H9 (cell line): ENCODE measurements around the gene CHCHD3. TPM values are rescaled to one million over a fixed set of nuclear protein-coding genes. Genes with fewer than 3 reads are reported as not detected.

Source experiments
- DNase-seq: peaks from one replicate; pipeline ENCODE4 v3.0.0-alpha.2; 2017
- H2AFZ ChIP-seq: one replicate; pipeline ENCODE4 v1.6.1; 2013; ENCODE audit warnings: mild to moderate bottlenecking, low read length, control low read depth, moderate library complexity
- H2AK5ac ChIP-seq: 2 replicates; pipeline ENCODE4 v1.6.1; 2013; ENCODE audit warnings: low read length, control low read depth, mixed read lengths; ENCODE audit not compliant: insufficient read length
- H2BK120ac ChIP-seq: one replicate; pipeline ENCODE4 v1.6.1; 2013; ENCODE audit warnings: low read depth, mild to moderate bottlenecking, low read length, control low read depth, inconsistent platforms; ENCODE audit not compliant: poor library complexity, severe bottlenecking
- H2BK12ac ChIP-seq: 2 replicates; pipeline ENCODE4 v1.6.1; 2013; ENCODE audit warnings: low read length, control low read depth, mixed read lengths, low read depth; ENCODE audit not compliant: insufficient read length
- H2BK15ac ChIP-seq: 2 replicates; pipeline ENCODE4 v1.6.1; 2013; ENCODE audit warnings: low read depth, low read length, control low read depth
- H2BK20ac ChIP-seq: one replicate; pipeline ENCODE4 v1.6.1; 2013; ENCODE audit warnings: low read depth, mild to moderate bottlenecking, low read length, control low read depth, inconsistent platforms; ENCODE audit not compliant: poor library complexity, severe bottlenecking
- H2BK5ac ChIP-seq: 2 replicates; pipeline ENCODE4 v1.6.1; 2013; ENCODE audit warnings: low read length, control low read depth, mixed read lengths; ENCODE audit not compliant: insufficient read length
- H3K14ac ChIP-seq: 2 replicates; pipeline ENCODE4 v1.6.1; 2013; ENCODE audit warnings: low read length, control low read depth; ENCODE audit not compliant: insufficient read depth
- H3K18ac ChIP-seq: 2 replicates; pipeline ENCODE4 v1.6.1; 2013; ENCODE audit warnings: low read depth, mild to moderate bottlenecking, mixed read lengths, low read length, control low read depth; ENCODE audit not compliant: insufficient read length
- H3K23ac ChIP-seq: 2 replicates; pipeline ENCODE4 v1.6.1; 2013; ENCODE audit warnings: low read length, control low read depth, mixed read lengths, low read depth; ENCODE audit not compliant: insufficient read length
- H3K23me2 ChIP-seq: 2 replicates; pipeline ENCODE4 v1.6.1; 2013; ENCODE audit warnings: low read depth, mild to moderate bottlenecking, mixed read lengths, low read length, control low read depth; ENCODE audit not compliant: insufficient read length, poor library complexity, severe bottlenecking
- H3K27ac ChIP-seq: 2 replicates; pipeline ENCODE4 v1.5.1; 2013; ENCODE audit warnings: low read length, control low read depth, mixed read lengths, low read depth; ENCODE audit not compliant: insufficient read length
- H3K27me3 ChIP-seq: 2 replicates; pipeline ENCODE4 v1.6.1; 2013; ENCODE audit warnings: low read length, control low read depth, inconsistent platforms; ENCODE audit not compliant: insufficient read depth
- H3K4ac ChIP-seq: 2 replicates; pipeline ENCODE4 v1.6.1; 2013; ENCODE audit warnings: low read depth, mild to moderate bottlenecking, control low read depth, inconsistent platforms, low read length, moderate library complexity
- H3K4me1 ChIP-seq: 2 replicates; pipeline ENCODE4 v1.6.1; 2013; ENCODE audit warnings: low read length, control low read depth, inconsistent platforms; ENCODE audit not compliant: insufficient read depth
- H3K4me2 ChIP-seq: 2 replicates; pipeline ENCODE4 v1.6.1; 2013; ENCODE audit warnings: low read length, control low read depth, mixed read lengths; ENCODE audit not compliant: insufficient read length, insufficient read depth
- H3K56ac ChIP-seq: 2 replicates; pipeline ENCODE4 v1.6.1; 2013; ENCODE audit warnings: low read depth, mild to moderate bottlenecking, mixed read lengths, low read length, control low read depth; ENCODE audit not compliant: insufficient read length
- H3K79me1 ChIP-seq: 2 replicates; pipeline ENCODE4 v1.6.1; 2013; ENCODE audit warnings: low read depth, mild to moderate bottlenecking, moderate library complexity, low read length, control low read depth, inconsistent platforms; ENCODE audit not compliant: insufficient read depth, poor library complexity, severe bottlenecking
- H3K79me2 ChIP-seq: 2 replicates; pipeline ENCODE4 v1.6.1; 2013; ENCODE audit warnings: low read length, control low read depth, inconsistent platforms; ENCODE audit not compliant: insufficient read depth
- H3K9ac ChIP-seq: 2 replicates; pipeline ENCODE4 v1.6.1; 2013; ENCODE audit warnings: low read length, control low read depth, mixed read lengths; ENCODE audit not compliant: insufficient read length; ENCODE audit errors: extremely low read depth
- H3K9me3 ChIP-seq: one replicate; pipeline ENCODE4 v1.6.1; 2013; ENCODE audit warnings: low read depth, low read length, inconsistent platforms; ENCODE audit not compliant: control insufficient read depth
- H3T11ph ChIP-seq: one replicate; pipeline ENCODE4 v1.6.1; 2013; ENCODE audit warnings: mild to moderate bottlenecking, low read length, control low read depth, inconsistent platforms
- H4K20me1 ChIP-seq: one replicate; pipeline ENCODE4 v1.6.1; 2013; ENCODE audit not compliant: control insufficient read depth, insufficient read length, insufficient read depth
- H4K5ac ChIP-seq: 2 replicates; pipeline ENCODE4 v1.6.1; 2013; ENCODE audit warnings: low read depth, mild to moderate bottlenecking, mixed read lengths, low read length, control low read depth; ENCODE audit not compliant: insufficient read length
- H4K8ac ChIP-seq: replicated peaks from 2 replicates; pipeline ENCODE4 v1.6.1; 2013; ENCODE audit warnings: low read length, control low read depth, mixed read lengths, low read depth; ENCODE audit not compliant: insufficient read length
- H4K91ac ChIP-seq: 2 replicates; pipeline ENCODE4 v1.6.1; 2013; ENCODE audit warnings: low read depth, mild to moderate bottlenecking, moderate library complexity, mixed read lengths, low read length, control low read depth; ENCODE audit not compliant: insufficient read length
- H3K27ac Mint-ChIP-seq, 3 experiments: 2 replicates in 2 of 3; 3 replicates in 1 of 3; pipeline ENCODE4 v1.8.0; 2020 to 2021; ENCODE audit warnings: mixed read lengths in 3 of 3, mild to moderate bottlenecking in 1 of 3, moderate library complexity in 1 of 3
- H3K27me3 Mint-ChIP-seq: 2 replicates; pipeline ENCODE4 v1.8.0; 2021; ENCODE audit warnings: low read depth, mild to moderate bottlenecking, moderate library complexity, mixed read lengths
- H3K36me3 Mint-ChIP-seq, 3 experiments: 2 replicates in 2 of 3; 3 replicates in 1 of 3; pipeline ENCODE4 v1.8.0; 2020 to 2021; ENCODE audit warnings: low read depth in 3 of 3, mixed read lengths in 3 of 3; ENCODE audit not compliant: insufficient read depth in 1 of 3
- H3K4me1 Mint-ChIP-seq, 2 experiments: 2 replicates each; pipeline ENCODE4 v1.8.0; 2020; ENCODE audit warnings: mixed read lengths in 2 of 2
- H3K4me3 Mint-ChIP-seq, 2 experiments: 2 replicates in 1 of 2; 3 replicates in 1 of 2; pipeline ENCODE4 v1.8.0; 2020 to 2021; ENCODE audit warnings: mild to moderate bottlenecking in 2 of 2, mixed read lengths in 2 of 2, moderate library complexity in 1 of 2
- H3K9me3 Mint-ChIP-seq, 2 experiments: 2 replicates in 1 of 2; 3 replicates in 1 of 2; pipeline ENCODE4 v1.8.0; 2020; ENCODE audit warnings: mild to moderate bottlenecking in 2 of 2, mixed read lengths in 2 of 2, moderate library complexity in 1 of 2
- CTCF ChIP-seq: fragments of 200-600 bp; sonication (generic); conservative IDR thresholded peaks from 3 replicates; pipeline ENCODE4 v1.8.0; 2021; ENCODE audit warnings: antibody characterized with exemption, mild to moderate bottlenecking
- WGBS: extraction: QIAGEN DNeasy Blood & Tissue Kit; methylation state at CpG from one replicate; pipeline ENCODE4 v1.1.7; 2013; ENCODE audit warnings: missing lambda C conversion rate, low lambda C conversion rate, mixed read lengths; ENCODE audit not compliant: insufficient read length; ENCODE audit errors: extremely low coverage; 5-methylcytosine and 5-hydroxymethylcytosine counted together
- total RNA-seq: library from RNA; stranded (reverse); gene quantifications from 2 replicates; pipeline ENCODE4 v1.2.1, GENCODE V29; 2021

Gene CHCHD3
- total RNA-seq, 1 experiment from 2014 or later = 104 TPM

- Histone ChIP-seq H3K14ac (no peak overlapping the region), H3K9me3 (no peaks in the 10 kb centered on the region), H3K79me2 (no peaks in the 10 kb centered on the region), H2AK5ac (no peak overlapping the region), H3K18ac (no peak overlapping the region), H3K56ac (no peak overlapping the region), H2BK120ac (no peak overlapping the region), H2BK12ac (no peak overlapping the region), H3K27me3 (no peaks in the 10 kb centered on the region), H3K4ac (no peak overlapping the region), H2AFZ (no peak overlapping the region), H3K23ac (no peak overlapping the region), H3T11ph (no peak overlapping the region), H4K91ac (no peak overlapping the region), H4K8ac (no peak overlapping the region), H2BK15ac (no peak overlapping the region), H3K4me1 (no peaks in the 10 kb centered on the region), H2BK5ac (no peak overlapping the region), H3K9ac (no peak overlapping the region), H4K5ac (no peak overlapping the region), H2BK20ac (no peak overlapping the region), H3K4me2 (no peak overlapping the region), H3K23me2 (no peaks in the 10 kb centered on the region), H3K79me1 (peaks cover 8% of the 10 kb centered on the region), H4K20me1 (no peaks in the 10 kb centered on the region), H3K27ac (no peak overlapping the region)
- no peaks in the 10 kb centered on the region for H3K27me3 Mint-ChIP-seq
- H3K4me3 Mint-ChIP-seq = no peak overlapping the region
- TF ChIP-seq CTCF = no peak
- H3K36me3 Mint-ChIP-seq = peaks cover 0 to 1% (median 0%) of the 10 kb centered on the region in 3 experiments; a peak in 1 of 7 replicates
- WGBS = no CpG with 5 or more reads among the region's 7 CpGs
- H3K4me1 Mint-ChIP-seq = peaks cover 5 to 6% of the 10 kb centered on the region in 2 experiments; a peak in 2 of 4 replicates
- DNase-seq = no peak
- H3K27ac Mint-ChIP-seq = peak overlapping the region in 2 of 3 experiments; percentile 26 to 61; a peak in 4 of 7 replicates
- no peaks in the 10 kb centered on the region for H3K9me3 Mint-ChIP-seq
Measured at GRCh38 chr7:133009426-133010252, 72.3 kb downstream of the CHCHD3 start.
